Fibroblast of lung (primary cell): ENCODE measurements around the gene PDZRN4. TPM values are rescaled to one million over a fixed set of nuclear protein-coding genes. Genes with fewer than 3 reads are reported as not detected.

Source experiments
- DNase-seq, 2 donors: peaks; one replicate each; pipeline versions ENCODE4 v3.0.0 to v3.0.0-alpha.2; 2010; ENCODE audit warnings: low read depth in 2 of 2
- H2AFZ ChIP-seq: 2 replicates; pipeline ENCODE4 v1.5.1; 2012; ENCODE audit warnings: low read length, control low read depth, inconsistent platforms
- H3K27ac ChIP-seq: 2 replicates; pipeline ENCODE4 v1.5.1; 2011; ENCODE audit warnings: low read length, control low read depth; ENCODE audit not compliant: insufficient read depth
- H3K27me3 ChIP-seq: 2 replicates; pipeline ENCODE4 v1.5.1; 2011; ENCODE audit warnings: mild to moderate bottlenecking, low read length; ENCODE audit not compliant: control insufficient read depth, insufficient read depth
- H3K36me3 ChIP-seq: 2 replicates; pipeline ENCODE4 v1.5.1; 2011; ENCODE audit warnings: low read length; ENCODE audit not compliant: control insufficient read depth, insufficient read depth
- H3K4me1 ChIP-seq: 2 replicates; pipeline ENCODE4 v1.5.1; 2011; ENCODE audit warnings: low read length; ENCODE audit not compliant: control insufficient read depth, insufficient read depth; ENCODE audit errors: extremely low read depth
- H3K4me2 ChIP-seq: 2 replicates; pipeline ENCODE4 v1.5.1; 2011; ENCODE audit warnings: low read length, control low read depth; ENCODE audit not compliant: insufficient read depth; ENCODE audit errors: extremely low read depth
- H3K4me3 ChIP-seq, 4 experiments: fragments of 200-600 bp in 1 of 4; sonication (generic) in 1 of 4; replicated peaks in 1 of 4; 2 replicates each; pipeline ENCODE4 v1.5.1; 2011 to 2016; ENCODE audit warnings: low read length in 4 of 4, low read depth in 3 of 4, mild to moderate bottlenecking in 3 of 4, control low read depth in 2 of 4, inconsistent platforms in 1 of 4, mixed read lengths in 1 of 4; ENCODE audit not compliant: insufficient read depth in 1 of 4; ENCODE audit errors: control extremely low read depth in 1 of 4
- H3K79me2 ChIP-seq: 2 replicates; pipeline ENCODE4 v1.5.1; 2012; ENCODE audit warnings: mild to moderate bottlenecking, low read length, inconsistent platforms; ENCODE audit not compliant: control insufficient read depth, insufficient read depth
- H3K9ac ChIP-seq: 2 replicates; pipeline ENCODE4 v1.5.1; 2011; ENCODE audit warnings: mild to moderate bottlenecking, low read length, control low read depth; ENCODE audit not compliant: insufficient read depth
- H3K9me3 ChIP-seq: 2 replicates; pipeline ENCODE4 v1.5.1; 2012; ENCODE audit warnings: low read depth, low read length; ENCODE audit not compliant: control insufficient read depth, insufficient read depth
- H4K20me1 ChIP-seq: 2 replicates; pipeline ENCODE4 v1.5.1; 2011; ENCODE audit warnings: low read length; ENCODE audit not compliant: control insufficient read depth, insufficient read depth; ENCODE audit errors: extremely low read depth
- EZH2 ChIP-seq: IDR thresholded peaks from 2 replicates; pipeline ENCODE4 v1.5.1; 2012; ENCODE audit warnings: low read length, control low read depth, mild to moderate bottlenecking; ENCODE audit errors: missing control alignments
- polyA plus RNA-seq, 2 donors: library from polyadenylated mRNA; depleted of rRNA in 1 of 2; stranded (reverse) in 1 of 2; unstranded in 1 of 2; fragments of >200 nt; gene quantifications; 2 replicates each; pipeline ENCODE4 v1.2.1, GENCODE V29; 2011 to 2012; ENCODE audit warnings: missing spikeins in 1 of 2
- total RNA-seq: library from RNA; depleted of rRNA; stranded (reverse); fragments of >200 nt; gene quantifications from 2 replicates; pipeline ENCODE4 v1.2.1, GENCODE V29; 2014
- TF ChIP-seq, protein P1 (sequence below), 2 donors: IDR thresholded peaks in 1 of 2; conservative IDR thresholded peaks in 1 of 2; 1 replicate in 1 of 2; 2 replicates in 1 of 2; pipeline ENCODE4 v1.5.1; 2011 to 2012; ENCODE audit warnings: low read length in 2 of 2, control low read depth in 1 of 2, inconsistent platforms in 1 of 2, low read depth in 1 of 2, mild to moderate bottlenecking in 1 of 2

PDZRN4 gene
- total and polyA plus RNA-seq, 2 donors (not counting 1 experiment from before 2014, with no cell fraction given): not detected

DNA sequence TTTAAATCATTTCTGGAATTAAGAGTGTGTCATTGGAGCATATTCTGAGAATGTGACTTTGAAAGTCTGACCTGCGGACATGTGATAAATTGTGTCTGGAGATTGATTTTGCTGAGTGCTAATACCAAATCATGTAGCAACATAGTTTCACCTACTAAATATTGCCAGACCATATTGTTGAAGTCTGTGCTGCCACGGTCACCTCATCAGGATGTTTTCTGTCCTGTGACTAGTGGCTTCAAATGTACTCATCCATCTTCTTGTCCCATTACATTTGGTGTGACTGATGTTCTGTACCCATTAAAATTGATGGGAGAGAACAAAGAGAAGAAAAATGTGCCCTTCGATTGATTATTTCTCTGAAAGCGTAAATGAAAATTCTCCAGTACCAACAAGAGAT, 265.3 kb downstream of the PDZRN4 start:
- Histone ChIP-seq H3K4me3 (no peak overlapping the region), H3K36me3 (no peaks in the 10 kb centered on the region), H3K27ac (no peak overlapping the region), H4K20me1 (no peaks in the 10 kb centered on the region), H3K4me1 (no peaks in the 10 kb centered on the region), H3K9ac (no peak overlapping the region), H3K9me3 (no peaks in the 10 kb centered on the region), H3K79me2 (no peaks in the 10 kb centered on the region), H3K4me2 (no peak overlapping the region), H3K27me3 (no peaks in the 10 kb centered on the region), H2AFZ (no peak overlapping the region)
- TF ChIP-seq, protein P1, sequence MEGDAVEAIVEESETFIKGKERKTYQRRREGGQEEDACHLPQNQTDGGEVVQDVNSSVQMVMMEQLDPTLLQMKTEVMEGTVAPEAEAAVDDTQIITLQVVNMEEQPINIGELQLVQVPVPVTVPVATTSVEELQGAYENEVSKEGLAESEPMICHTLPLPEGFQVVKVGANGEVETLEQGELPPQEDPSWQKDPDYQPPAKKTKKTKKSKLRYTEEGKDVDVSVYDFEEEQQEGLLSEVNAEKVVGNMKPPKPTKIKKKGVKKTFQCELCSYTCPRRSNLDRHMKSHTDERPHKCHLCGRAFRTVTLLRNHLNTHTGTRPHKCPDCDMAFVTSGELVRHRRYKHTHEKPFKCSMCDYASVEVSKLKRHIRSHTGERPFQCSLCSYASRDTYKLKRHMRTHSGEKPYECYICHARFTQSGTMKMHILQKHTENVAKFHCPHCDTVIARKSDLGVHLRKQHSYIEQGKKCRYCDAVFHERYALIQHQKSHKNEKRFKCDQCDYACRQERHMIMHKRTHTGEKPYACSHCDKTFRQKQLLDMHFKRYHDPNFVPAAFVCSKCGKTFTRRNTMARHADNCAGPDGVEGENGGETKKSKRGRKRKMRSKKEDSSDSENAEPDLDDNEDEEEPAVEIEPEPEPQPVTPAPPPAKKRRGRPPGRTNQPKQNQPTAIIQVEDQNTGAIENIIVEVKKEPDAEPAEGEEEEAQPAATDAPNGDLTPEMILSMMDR (conservative IDR thresholded peaks at IDR 0.05 in 1 of 2, IDR thresholded peaks at IDR 0.05 in 1 of 2; ENCODE audit: low read depth in 1 of 2, low read length in 2 of 2): no peak
- no peak for TF ChIP-seq EZH2
- DNase-seq: no peak

DNA sequence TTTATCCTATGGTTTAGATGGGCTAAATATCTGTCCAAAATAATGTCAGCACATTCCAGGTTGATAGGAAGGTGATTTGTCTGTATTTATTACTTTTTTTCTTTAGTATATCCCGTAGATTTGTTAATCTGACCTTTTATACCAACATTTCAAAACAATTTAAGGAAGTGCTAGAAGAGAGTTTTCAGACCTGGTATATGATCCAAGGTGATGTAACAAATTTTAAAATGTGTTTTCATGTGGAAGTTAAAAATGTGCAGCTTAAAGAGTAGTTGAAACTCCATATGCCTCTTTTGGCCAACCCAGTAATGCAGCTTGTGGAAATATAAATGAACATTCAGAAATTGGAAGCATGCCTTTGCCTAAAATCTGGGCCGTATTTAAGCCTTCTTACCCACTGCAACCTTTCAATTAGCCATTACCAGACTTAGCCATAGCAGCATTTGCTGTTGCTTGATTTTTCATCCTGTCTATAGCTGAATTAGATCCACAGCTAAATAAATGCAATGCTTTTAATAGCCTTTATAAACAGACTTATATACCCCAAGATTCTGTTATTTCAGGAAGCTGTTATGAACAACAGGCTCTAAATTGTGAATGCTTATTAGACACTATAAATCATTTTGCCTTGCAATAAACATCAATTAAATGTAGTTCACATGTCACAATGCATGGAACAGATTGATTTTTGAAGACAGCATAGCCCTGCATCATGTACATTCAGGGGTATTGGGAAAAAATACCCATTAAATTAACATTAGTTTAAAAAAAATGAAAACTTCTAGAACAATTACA, 271.2 kb downstream of the PDZRN4 start:
- H3K36me3 ChIP-seq: no peaks in the 10 kb centered on the region

DNA sequence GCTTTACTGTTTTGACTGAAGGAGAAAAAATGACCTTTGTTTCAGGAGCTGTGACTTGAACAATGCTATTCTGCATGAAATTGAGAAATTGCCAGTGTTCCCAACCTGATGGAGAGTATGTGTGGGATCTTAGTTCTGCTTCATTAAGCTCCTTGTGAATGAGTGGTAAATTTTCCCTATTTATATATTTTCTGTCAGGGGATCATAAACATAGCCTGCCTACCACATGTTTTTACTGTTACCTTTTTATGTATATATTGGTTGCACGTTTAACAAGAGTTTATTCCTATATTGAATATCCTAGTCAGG, 271.7 kb downstream of the PDZRN4 start:
- Histone ChIP-seq H3K4me1 (no peaks in the 10 kb centered on the region), H3K4me2 (no peak overlapping the region), H3K4me3 (no peak overlapping the region), H3K36me3 (no peaks in the 10 kb centered on the region), H2AFZ (no peak overlapping the region), H3K27me3 (no peaks in the 10 kb centered on the region), H3K9ac (no peak overlapping the region), H3K9me3 (no peaks in the 10 kb centered on the region), H4K20me1 (no peaks in the 10 kb centered on the region), H3K27ac (no peak overlapping the region), H3K79me2 (no peaks in the 10 kb centered on the region)
- no peak for DNase-seq
- TF ChIP-seq, protein P1 (conservative IDR thresholded peaks at IDR 0.05 in 1 of 2, IDR thresholded peaks at IDR 0.05 in 1 of 2; ENCODE audit: low read depth in 1 of 2, low read length in 2 of 2): no peak
- no peak for TF ChIP-seq EZH2

More for the DNA sequence above, 271.2 kb downstream of the PDZRN4 start:
- no peaks in the 10 kb centered on the region for H3K4me1 ChIP-seq
- no peaks in the 10 kb centered on the region for H3K9me3 ChIP-seq
- H3K79me2 ChIP-seq: no peaks in the 10 kb centered on the region
- no peak overlapping the region for H3K4me3 ChIP-seq
- H3K4me2 ChIP-seq: no peak overlapping the region
- no peak overlapping the region for H3K27ac ChIP-seq
- no peak for DNase-seq
- H3K27me3 ChIP-seq: no peaks in the 10 kb centered on the region
- no peak overlapping the region for H2AFZ ChIP-seq
- H3K9ac ChIP-seq: no peak overlapping the region
- TF ChIP-seq EZH2: no peak
- TF ChIP-seq, protein P1 (conservative IDR thresholded peaks at IDR 0.05 in 1 of 2, IDR thresholded peaks at IDR 0.05 in 1 of 2; ENCODE audit: low read depth in 1 of 2, low read length in 2 of 2): no peak
- no peaks in the 10 kb centered on the region for H4K20me1 ChIP-seq
